ENCODE data around the gene P2RX3.
"Not testable (repeated sequence)": the region's sequence is repeated elsewhere in the genome, so short reads cannot be mapped to it uniquely, and the experiment has no call there.

Gene P2RX3

GRCh38 chr11:57338142-57338541 lies at the start of gene P2RX3:
Gene P2RX3, plus strand, starts transcription at chr11:57338352. Its CDS starts 199 bp downstream, at chr11:57338551.
- no peak for DNase-seq (ENCODE audit: low read depth in 1 of 2, low spot score in 1 of 2)

DNA sequence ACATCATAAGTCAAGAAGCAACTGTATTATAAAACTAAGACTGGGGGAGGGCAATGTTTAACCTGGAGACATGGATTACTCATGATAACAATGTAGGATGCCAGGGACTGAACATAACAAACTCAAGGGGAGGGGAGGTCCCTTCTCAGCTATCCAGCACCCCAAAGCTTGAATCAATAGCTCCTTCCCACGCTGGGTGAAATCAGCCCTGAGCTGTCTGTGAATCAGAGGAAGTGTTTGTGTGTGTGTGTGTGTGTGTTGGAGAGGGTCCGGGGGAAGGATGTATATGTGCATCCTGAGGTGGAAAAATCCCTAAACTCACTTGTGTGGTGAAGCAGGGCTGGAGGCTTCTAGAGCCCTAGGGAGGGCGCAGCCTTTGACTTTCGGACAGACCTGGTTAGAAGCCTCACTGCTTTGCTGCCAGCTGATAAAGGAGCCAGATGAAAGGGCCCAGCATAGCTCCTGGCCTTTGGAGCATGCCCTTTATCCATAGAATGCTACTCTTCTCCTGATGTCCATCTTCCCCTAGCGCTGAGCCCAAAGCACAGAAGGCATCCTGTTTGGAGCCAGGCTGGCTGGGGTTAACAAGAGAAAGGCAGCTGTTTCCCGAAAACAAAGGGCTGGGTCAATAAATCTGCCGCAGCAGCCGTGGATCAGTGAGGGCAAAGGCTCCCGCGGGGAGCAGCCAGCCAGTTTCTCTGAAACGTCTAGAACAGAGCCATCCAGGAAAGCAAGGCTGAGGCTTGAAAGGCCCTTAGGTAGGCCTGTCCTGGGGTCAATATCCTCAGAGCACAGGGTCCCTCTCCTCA lies 49.2 kb upstream of the P2RX3 start:
- DNase-seq (ENCODE audit: low read depth in 1 of 2, low spot score in 1 of 2) = no peak

GRCh38 chr11:57290288-57290687 lies 47.9 kb upstream of the P2RX3 start:
- DNase-seq (ENCODE audit: low read depth in 1 of 2, low spot score in 1 of 2) = no peak

GRCh38 chr11:57294225-57295131 lies 43.7 kb upstream of the P2RX3 start:
- DNase-seq (ENCODE audit: low read depth in 1 of 2, low spot score in 1 of 2) = no peak

- DNase-seq (ENCODE audit: low read depth in 1 of 2, low spot score in 1 of 2) = not testable (repeated sequence)
Measured at GRCh38 chr11:57296205-57296604, 41.9 kb upstream of the P2RX3 start.

DNA sequence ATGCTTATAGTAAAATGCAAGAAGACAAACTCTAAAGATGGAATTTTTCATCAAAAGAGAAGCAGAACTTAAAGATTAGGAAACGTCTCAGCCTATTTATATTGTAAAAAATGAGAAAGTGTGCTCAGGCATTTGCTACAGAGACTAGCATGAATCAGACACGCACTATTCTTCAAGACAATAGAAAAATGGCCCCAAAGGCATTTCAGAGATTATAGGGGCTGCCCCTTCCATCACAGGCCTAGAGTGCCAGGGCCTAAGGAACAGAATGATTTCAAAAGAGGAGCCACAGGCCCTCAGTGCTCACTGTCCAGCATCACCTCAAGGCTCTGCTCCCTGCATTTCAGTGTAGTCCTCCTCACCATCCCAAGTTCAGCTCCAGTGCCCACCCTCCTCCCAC lies 40.9 kb upstream of the P2RX3 start:
- DNase-seq (ENCODE audit: low read depth in 1 of 2, low spot score in 1 of 2) = no peak

- DNase-seq (ENCODE audit: low read depth in 1 of 2, low spot score in 1 of 2) = no peak
Measured at GRCh38 chr11:57299150-57299737, 38.9 kb upstream of the P2RX3 start.

GRCh38 chr11:57300785-57301184 lies 37.4 kb upstream of the P2RX3 start:
- no peak for DNase-seq (ENCODE audit: low read depth in 1 of 2, low spot score in 1 of 2)

DNA sequence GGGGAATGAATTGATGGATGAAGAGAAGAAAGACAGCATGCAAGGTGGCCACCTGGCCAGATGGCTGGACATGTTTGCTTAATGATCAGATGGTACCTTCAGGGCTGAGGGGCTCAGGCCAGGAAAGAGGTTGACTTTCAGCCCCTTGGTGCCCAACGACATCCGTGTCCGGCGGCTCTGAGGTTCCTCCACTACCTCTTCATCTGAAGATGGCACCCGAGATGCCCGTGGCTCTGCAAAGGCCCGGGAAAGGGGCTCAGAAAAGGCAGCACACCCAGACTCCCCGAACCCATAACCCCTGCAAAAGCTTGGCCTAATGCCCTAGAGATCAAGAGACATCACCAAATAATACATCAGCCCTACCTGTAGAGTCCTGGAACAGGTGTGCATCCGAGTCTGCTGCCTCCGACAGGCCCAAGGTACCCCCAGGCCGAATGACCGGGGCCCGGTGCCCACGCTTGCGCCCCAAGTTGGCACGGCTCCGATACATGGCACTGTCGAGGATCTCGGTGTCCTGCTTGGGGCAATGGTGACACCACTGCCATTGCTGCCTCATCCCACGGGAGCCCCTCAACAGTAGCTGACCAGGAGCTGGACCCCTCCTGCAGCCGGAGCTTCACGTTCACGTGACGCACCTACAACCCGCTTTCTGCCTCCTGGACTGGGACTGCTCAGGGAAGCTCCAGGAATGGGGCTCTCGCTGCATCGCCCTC lies 36.3 kb upstream of the P2RX3 start:
- DNase-seq (ENCODE audit: low read depth in 1 of 2, low spot score in 1 of 2) = no peak

- no peak for DNase-seq (ENCODE audit: low read depth in 1 of 2, low spot score in 1 of 2)
Measured at GRCh38 chr11:57302489-57302888, 35.7 kb upstream of the P2RX3 start.

- DNase-seq (ENCODE audit: low read depth in 1 of 2, low spot score in 1 of 2) = no peak
Measured at GRCh38 chr11:57303280-57303989, 34.7 kb upstream of the P2RX3 start.

DNA sequence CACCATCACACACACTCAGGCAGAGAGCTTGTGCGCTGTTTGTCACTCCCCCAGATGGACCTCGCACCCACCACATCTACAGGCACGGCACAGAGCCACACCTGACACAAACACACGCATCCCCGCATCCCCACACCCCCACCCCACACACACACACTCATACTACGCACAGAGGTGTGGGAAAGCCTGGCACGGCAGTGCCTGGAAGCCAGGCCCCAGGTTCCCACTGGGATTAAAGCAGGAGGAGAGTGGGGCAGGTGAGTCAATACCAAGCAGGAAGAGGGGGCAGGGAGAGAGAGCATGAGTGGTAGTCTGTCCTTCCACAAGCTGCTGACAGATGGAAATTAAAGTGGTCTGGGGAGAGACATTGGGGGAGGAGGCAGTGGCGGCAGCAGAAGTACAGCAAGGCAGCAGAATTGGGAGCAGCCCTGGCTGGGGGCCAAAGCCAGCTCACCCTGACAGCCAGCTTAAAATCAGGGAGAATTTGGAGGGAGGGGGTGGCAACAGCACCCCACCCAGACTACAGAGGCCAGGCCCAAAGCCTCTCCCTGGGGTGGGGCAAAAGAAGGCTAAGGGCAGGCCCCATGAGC lies 34.1 kb upstream of the P2RX3 start:
- DNase-seq (ENCODE audit: low read depth in 1 of 2, low spot score in 1 of 2) = no peak

DNA sequence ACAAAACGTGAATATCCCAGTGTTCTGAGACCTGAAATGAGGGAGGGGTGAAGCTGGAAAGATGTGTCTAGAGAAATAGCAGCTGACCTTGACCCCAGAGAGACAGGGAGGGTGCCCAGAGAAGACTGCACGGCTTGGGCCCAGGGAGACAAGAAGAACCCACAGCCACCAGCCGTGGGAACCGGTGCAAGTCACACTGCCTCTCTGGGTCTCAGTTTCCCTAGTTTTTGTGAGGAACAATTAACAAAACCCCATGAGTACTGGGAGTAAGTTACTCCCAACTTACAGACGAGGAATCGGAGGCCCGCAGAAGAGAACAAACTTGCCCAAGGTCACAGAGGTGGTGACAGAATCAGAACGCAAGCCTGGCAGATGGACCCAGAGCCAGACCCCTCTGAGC lies 32.6 kb upstream of the P2RX3 start:
- no peak for DNase-seq (ENCODE audit: low read depth in 1 of 2, low spot score in 1 of 2)

DNA sequence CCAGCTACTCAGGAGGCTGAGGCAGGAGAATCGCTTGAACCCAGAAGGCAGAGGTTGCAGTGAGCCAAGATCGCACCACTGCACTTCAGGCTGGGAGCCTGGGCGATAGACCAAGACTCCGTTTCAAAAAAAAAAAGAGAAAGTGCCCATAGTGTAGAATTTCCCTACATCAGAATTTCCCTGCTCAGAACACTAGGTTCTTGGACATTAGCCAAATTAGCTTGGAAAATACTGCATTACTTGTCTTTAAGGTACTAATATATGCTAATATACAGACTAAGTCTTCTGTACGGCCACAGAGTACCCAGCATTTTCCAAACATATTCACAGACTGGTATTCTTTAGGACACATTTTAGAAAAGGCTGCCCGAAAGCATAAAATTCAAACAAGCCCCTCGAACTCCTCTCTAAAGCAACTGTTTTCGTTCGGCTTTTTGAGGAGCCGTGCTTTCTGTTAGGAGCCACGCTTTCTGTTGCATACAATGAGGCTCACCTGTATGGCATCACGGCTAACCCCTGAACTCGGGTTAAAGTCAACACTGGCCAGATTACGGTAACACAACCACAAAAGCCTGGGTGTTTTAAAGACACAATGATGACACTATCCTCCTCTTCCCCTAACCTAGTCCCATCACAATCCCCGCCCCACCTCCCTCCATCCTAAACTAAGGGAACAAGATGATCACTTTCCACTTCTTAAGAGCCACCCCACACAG lies 31.8 kb upstream of the P2RX3 start:
- DNase-seq (ENCODE audit: low read depth in 1 of 2, low spot score in 1 of 2) = no peak

DNA sequence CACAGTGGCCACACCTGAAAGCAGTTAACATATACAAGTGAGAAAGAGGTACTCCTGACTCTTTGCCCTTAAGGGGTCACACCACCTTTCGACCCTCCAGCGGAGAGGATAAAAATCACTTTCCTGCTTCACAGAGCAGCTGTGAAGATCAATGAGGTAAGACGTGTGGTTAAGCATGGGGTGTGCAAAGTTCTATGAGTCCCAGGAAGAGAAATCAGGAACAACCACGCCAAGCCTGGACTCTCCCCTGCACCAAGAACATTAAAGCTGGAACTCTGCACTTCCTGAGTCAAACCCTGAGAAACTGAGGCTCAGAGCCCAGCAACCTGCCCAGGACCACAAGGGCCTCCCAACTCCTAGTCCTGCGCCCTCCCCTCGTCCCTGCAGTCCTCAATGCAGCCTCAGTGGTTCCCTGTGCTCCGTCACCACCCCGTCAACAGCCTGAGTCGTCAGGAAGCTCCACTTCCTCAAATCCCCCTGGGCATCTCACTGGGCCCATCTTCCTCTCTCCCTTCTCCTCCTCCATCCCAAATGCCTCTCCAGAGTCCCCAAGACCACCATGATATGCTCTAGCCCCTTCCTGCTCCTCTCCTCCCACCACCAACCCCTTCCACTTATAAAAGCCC lies 31.1 kb upstream of the P2RX3 start:
- DNase-seq (ENCODE audit: low read depth in 1 of 2, low spot score in 1 of 2) = no peak

- DNase-seq (ENCODE audit: low read depth in 1 of 2, low spot score in 1 of 2) = no peak
Measured at GRCh38 chr11:57307666-57308270, 30.4 kb upstream of the P2RX3 start.

DNA sequence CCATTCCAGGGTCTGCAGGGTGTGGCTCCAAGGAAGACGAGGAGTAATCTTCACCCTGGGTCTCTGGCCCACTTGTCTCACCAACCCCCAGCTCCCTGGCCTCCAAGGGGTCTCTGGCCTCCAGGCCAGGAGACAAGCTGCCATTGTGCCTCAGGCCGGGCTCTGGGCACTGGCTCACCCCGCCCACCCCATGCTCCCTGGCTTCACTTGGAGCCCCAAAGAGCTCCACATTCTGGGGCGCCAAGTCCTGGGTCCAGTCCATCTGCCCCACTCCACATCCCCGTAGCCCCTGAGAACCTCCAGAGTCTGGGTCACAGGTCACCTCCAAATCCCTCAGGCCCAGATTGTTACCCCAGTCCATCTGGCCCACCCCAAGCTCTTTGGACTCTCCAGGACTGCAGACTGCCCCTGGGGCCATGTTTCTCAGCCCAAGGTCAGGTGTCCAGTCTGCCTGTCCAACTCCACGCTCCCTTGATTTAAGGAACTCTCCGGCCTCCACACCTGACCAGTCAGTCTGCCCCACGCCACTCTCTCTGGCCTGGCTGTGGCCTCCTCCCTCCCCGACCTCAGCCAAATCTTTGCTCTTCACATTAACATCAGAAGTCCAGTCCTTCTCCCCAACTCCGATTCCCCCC lies 29.6 kb upstream of the P2RX3 start:
- DNase-seq (ENCODE audit: low read depth in 1 of 2, low spot score in 1 of 2) = no peak

All from activated CD4-positive, alpha-beta T cell treated with anti-CD3 and anti-CD28 coated beads, Interleukin-2, amount 50 U/mL, for 24 hours (primary cell).